ENCODE measurements around the gene RAB29. TPM values are rescaled to one million over a fixed set of nuclear protein-coding genes. Genes with fewer than 3 reads are reported as not detected.

The RAB29 gene
- total RNA-seq, 8 experiments from 2014 or later = 1.6 to 26.2 (median 6.6) TPM

DNA sequence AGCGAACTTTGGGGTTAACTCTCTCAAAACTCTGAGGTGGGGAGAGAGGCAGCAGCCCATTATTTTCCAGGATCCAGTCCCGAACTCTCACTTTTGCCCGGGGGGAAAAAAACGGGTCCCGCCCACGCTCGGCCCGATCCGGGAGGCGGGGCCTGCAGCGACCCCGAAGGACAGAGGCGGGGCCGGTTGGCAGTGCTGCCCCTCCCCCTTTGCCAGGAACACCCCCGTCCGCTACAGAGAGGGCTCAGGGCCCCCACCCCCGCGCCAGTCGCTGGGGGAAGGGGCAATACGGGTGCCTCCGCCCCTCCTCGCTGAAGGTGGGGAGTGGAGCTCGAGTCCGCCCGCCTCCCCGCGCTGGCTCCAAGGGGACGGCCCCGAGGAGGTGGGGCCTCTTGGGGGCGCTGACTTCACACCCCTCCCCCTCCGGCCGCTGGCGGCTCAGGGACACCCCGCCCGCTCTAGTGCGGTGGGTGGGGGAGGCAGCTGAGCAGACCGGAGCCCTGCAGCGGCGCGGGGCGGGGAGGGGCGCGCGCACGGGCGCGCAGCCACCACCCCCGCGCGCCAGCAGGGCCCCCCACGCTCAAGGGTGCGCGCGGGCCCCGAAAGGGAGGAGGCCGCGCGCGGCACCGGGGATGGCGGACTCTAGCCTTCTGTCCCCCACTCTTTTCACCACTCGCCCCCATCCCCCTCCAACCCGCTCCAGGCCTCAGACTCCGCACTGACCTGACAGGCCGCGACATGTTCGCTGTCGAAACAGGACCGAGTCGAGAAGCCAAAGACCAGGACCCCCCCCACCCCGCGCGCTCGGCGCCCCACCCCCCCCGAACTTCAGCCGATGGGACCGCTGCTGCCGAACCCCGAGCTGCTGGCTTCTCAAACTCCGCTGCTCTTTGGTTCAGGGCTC is 25.8 kb downstream of the RAB29 start:
- in situ Hi-C loops (cut with MboI; ENCODE audit: low pct_unique_long_range_greater_than_20kb in 2 of 9, low sequenced_read_pairs in 9 of 9, unreplicated experiment in 9 of 9) = no loop called here
- 0% methylated on average over 1 to 3 of the region's 81 CpGs; no CpG with 5 or more reads in 7 of the 10 experiments for WGBS, 10 experiments

DNA sequence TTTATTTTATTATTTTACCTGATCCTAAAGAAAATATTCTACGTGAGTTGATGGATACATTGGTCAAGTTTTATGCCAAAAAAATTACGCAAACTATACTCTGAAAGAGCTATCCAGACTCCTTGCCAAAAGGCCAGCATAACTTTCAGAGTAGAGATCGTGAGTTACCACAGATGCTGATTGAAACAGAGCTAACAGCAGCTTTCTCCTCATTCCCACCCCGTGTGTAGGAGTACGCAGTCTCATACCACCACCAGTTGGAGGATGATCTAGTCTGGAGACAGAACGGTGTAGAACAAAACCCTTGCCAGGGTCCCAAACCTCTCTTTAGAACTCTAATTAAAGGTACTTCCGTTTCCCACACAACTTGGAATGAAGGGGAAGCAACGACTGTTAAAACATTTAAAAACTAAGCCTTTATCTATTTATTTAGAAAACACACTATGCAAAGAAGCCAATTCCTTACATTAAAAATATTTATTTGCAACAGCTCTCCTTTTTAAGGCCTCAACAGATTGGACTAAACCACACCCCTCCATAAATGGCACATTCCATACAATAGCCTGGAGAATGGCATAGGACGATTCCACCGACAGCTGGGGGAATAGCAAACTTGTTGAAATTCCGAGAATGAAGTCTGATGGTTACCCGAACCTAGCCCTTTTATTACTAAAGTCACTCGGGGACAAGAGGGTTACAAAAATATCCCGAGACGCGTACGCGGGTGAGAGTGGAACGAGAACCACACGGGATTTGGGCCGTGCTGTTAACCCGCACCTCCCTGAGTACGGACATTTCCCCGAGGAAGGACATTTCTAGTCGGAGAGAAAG is 26.7 kb downstream of the RAB29 start:
- Histone ChIP-seq H3K4me1 (replicated peaks in 1 of 2) (peaks cover 5 to 19% of the 10 kb centered on the region in 2 donors), H3K4me3 (peak overlapping the region; percentile 52 to 94 (median 67)), H3K27ac (peak overlapping the region; percentile 86 to 94)
- peak; percentile 28 to 48 (median 42) for ATAC-seq (replicated peaks in 6 of 8)
- 0 to 36% (median 2%) methylated on average over 3 to 25 of the region's 25 CpGs for WGBS, 10 experiments
- in situ Hi-C loops (cut with MboI; ENCODE audit: low pct_unique_long_range_greater_than_20kb in 2 of 9, low sequenced_read_pairs in 9 of 9, unreplicated experiment in 9 of 9) = no loop called here

More for the DNA sequence above, 25.8 kb downstream of the RAB29 start:
- ATAC-seq (replicated peaks in 6 of 8) = peak; percentile 74 to 86 (median 80)
- Histone ChIP-seq H3K27ac (peak overlapping the region; percentile 86 to 94), H3K4me3 (peak overlapping the region; percentile 52 to 94 (median 67)), H3K4me1 (replicated peaks in 1 of 2) (peaks cover 5 to 19% of the 10 kb centered on the region in 2 donors)

DNA sequence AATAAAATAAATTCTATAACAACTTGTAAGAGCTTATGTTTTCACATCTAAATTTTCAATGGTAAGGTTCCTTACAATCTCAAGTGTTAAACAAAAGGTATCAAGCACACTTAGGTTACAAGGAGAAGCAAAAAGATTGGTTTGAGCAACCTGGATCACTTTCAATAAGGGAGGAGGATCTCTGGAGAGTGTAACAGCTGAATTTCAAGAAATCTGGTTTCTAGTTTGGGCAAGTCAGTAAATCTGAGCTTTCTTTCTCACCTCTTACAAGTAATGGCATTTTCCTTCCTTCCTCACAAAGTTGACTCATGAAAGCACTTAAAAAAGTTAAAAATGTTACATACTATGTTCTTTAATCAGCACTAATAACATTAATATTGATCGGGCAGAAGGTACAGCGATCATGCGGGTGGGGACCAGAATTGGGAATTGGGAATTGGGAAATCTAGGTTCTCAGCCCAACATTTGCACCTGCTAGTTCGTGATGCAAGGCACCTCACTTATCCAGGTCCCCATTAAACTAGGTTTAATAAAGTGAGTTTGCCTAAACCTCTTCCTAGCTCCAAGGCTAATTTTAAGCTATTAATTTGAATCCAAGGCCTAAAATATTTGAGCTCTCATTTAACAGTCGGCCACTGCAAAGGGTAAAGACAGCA is 28.4 kb downstream of the RAB29 start:
- Histone ChIP-seq H3K27ac (no peak overlapping the region), H3K4me1 (replicated peaks in 1 of 2) (peaks cover 5 to 19% of the 10 kb centered on the region in 2 donors), H3K4me3 (no peak overlapping the region)
- in situ Hi-C loops (cut with MboI; ENCODE audit: low pct_unique_long_range_greater_than_20kb in 2 of 9, low sequenced_read_pairs in 9 of 9, unreplicated experiment in 9 of 9) = no loop called here
- ATAC-seq (replicated peaks in 6 of 8) = no peak
- WGBS, 10 experiments = 40 to 100% (median 69%) methylated on average over 1 to 5 of the region's 5 CpGs; no CpG with 5 or more reads in 2 of the 10 experiments

DNA sequence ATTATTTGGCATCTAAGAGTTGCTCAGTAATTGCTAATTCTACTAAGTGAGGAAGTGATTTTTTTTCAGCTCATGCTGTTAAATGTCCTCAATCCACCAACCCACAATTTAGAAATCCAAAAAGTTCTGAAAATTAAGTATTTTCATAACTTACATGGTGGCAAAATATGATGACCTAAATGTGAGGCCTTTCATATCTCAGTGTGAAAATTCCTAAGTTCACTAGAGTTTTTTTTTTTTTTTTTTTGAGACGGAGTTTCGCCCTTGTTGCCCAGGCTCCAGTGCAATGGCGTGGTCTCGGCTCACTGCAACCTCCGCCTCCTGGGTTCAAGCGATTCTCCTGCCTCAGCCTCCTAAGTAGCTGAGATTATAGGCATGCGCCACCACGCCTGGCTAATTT is 30.9 kb downstream of the RAB29 start:
- Histone ChIP-seq H3K4me1 (replicated peaks in 1 of 2) (peaks cover 5 to 19% of the 10 kb centered on the region in 2 donors), H3K27ac (no peak overlapping the region), H3K4me3 (no peak overlapping the region)
- in situ Hi-C loops (cut with MboI; ENCODE audit: low pct_unique_long_range_greater_than_20kb in 2 of 9, low sequenced_read_pairs in 9 of 9, unreplicated experiment in 9 of 9) = no loop called here
- ATAC-seq (replicated peaks in 6 of 8) = no peak
- 89 to 100% (median 98%) methylated on average over 1 to 6 of the region's 8 CpGs; no CpG with 5 or more reads in 2 of the 10 experiments for WGBS, 10 experiments

DNA sequence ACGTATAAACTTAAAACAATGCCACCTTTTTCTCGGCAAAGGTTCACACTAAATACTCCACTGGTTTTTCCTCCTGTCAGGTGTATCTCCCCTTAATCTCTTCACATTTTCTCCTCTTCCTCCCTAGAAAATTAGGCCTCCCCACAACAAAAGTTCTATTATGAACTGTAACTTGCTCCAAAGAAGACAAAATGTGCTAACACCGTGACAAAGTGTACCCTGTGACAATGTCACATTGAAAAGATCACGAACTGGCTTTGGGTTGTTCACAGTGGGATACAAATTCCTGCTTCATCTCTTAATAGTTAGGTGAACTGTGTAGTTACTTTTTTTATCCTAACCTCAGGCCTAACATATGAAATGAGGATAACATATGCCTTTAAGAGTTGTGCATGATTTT is 31.3 kb downstream of the RAB29 start:
- no peak overlapping the region for H3K4me3 ChIP-seq
- in situ Hi-C loops (cut with MboI; ENCODE audit: low pct_unique_long_range_greater_than_20kb in 2 of 9, low sequenced_read_pairs in 9 of 9, unreplicated experiment in 9 of 9) = no loop called here
- peaks cover 5 to 19% of the 10 kb centered on the region in 2 donors for H3K4me1 ChIP-seq (replicated peaks in 1 of 2)
- no peak overlapping the region for H3K27ac ChIP-seq
- 25 to 76% (median 45%) methylated on average over 1 to 4 of the region's 4 CpGs for WGBS, 10 experiments
- ATAC-seq (replicated peaks in 6 of 8) = no peak

DNA sequence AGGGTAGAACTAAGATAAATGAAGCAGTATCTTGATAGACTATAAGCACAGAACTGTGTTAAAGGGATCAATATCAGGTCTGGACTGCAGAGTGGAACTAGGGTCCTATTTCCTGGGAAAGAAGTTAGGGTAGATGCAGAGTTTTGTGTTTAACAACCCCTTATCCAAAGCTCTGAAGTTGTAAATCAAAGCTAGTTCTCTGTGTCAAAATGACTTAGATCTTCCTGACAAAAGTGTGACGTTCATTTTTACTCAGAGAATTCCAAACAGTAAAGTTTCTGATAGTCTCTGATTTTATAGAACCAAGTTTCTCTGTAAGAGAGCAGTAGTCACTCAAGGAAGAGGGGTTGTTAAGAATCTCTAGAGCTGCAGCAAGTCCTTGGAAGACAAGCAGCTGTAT is 33.6 kb downstream of the RAB29 start:
- no peak overlapping the region for H3K27ac ChIP-seq
- H3K4me1 ChIP-seq (replicated peaks in 1 of 2) = peaks cover 0 to 3% of the 10 kb centered on the region in 2 donors
- WGBS, 10 experiments = 11 to 100% (median 100%) methylated on average over 1 of the region's 1 CpG; no CpG with 5 or more reads in 1 of the 10 experiments
- in situ Hi-C loops (cut with MboI; ENCODE audit: low pct_unique_long_range_greater_than_20kb in 2 of 9, low sequenced_read_pairs in 9 of 9, unreplicated experiment in 9 of 9) = no loop called here
- no peak overlapping the region for H3K4me3 ChIP-seq
- no peak for ATAC-seq (replicated peaks in 6 of 8)

DNA sequence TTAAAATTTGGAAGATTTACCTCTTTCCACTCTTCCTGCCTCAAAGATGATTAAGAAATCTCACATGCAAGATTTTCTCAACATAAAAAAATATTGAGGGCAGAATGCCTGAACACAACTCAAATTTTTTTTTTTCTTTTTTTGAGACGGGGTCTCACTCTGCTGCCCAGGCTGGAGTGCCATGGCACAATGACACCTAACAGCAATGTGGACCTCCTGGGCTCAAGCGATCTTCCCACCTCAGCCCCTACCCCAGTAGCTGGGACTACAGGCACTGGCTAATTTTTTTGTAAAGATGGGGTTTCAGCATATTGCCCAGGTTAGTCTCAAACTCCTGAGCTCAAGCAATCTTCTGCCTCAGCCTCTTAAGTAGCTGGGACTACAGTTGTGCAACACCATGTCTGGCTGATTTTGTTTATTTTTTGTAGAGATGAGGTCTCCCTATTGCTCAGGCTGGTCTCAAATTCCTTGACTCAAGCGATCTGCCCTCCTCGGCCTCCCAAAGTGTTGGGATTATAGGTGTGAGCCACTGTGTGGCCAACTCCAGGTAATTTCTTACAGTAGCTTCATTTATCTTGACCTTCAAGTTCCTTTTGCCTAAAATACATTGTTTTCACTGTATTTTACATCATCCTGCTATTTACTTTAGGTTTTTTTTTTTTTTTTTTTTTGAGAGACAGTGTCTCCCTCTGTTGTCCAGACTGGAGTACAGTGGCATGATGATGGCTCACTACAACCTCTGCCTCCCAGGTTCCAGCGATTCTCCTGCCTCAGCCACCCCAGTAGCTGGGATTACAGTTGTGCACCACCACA is 35.7 kb downstream of the RAB29 start:
- peak in 2 of 8 experiments; percentile 28 to 32 for ATAC-seq (replicated peaks in 6 of 8)
- 50 to 100% (median 76%) methylated on average over 2 to 4 of the region's 5 CpGs for WGBS, 10 experiments
- H3K4me1 ChIP-seq (replicated peaks in 1 of 2) = no peaks in the 10 kb centered on the region
- no peak overlapping the region for H3K4me3 ChIP-seq
- in situ Hi-C loops (cut with MboI; ENCODE audit: low pct_unique_long_range_greater_than_20kb in 2 of 9, low sequenced_read_pairs in 9 of 9, unreplicated experiment in 9 of 9) = no loop called here
- no peak overlapping the region for H3K27ac ChIP-seq

DNA sequence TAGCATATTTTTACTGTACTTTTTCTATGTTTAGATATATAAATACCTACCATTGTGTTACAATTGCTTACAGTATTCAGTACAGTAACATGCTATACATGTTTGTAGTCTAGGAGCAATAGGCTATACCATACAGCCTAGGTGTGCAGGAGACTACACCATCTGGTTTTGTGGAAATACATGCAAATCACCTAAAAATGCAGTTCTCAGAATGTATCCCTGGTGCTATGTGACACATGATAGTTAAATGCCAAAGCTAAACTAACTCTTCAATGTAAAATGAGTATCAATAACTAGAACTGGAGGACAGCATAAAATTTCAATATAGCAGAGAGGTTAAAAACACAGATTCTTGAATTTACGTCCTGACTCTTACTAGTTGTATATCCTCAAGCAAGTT is 40.1 kb downstream of the RAB29 start:
- 83 to 100% (median 100%) methylated on average over 1 of the region's 1 CpG; no CpG with 5 or more reads in 1 of the 10 experiments for WGBS, 10 experiments
- Histone ChIP-seq H3K27ac (no peak overlapping the region), H3K4me3 (no peak overlapping the region), H3K4me1 (replicated peaks in 1 of 2) (no peaks in the 10 kb centered on the region)
- in situ Hi-C loops (cut with MboI; ENCODE audit: low pct_unique_long_range_greater_than_20kb in 2 of 9, low sequenced_read_pairs in 9 of 9, unreplicated experiment in 9 of 9) = no loop called here
- no peak for ATAC-seq (replicated peaks in 6 of 8)

DNA sequence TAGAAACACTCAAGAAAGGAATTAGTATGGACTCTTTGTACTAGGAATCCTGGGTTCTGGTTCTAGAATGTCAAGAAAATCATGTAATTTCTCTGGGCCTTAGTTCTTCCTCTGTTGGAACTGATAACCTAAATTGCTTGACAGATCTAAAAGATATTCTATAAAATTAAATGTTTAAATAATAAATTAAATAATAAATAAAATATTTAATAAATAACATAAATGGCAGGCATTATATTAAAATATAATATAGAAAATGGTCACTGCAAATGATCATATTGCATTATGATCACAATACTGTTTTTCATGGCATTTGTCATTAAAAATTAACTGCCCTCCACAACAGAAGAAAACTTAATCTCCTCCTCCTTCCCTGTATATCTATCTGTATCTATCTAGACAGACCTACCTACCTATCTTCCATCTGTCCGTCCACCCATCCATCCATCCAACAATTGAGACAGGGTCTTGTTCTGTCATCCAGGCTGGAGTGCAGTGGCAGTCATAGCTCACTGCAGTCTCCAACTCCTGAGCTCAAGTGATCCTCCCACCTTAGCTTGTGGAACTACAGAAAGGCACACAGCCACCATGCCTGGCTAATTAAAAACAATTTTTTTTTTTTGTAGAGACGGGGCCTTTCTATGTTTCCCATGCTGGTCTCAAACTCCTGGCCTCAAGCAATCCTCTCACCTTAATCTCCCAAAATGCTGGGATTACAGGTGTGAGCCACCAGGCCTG is 41.7 kb downstream of the RAB29 start:
- WGBS, 10 experiments = 59 to 100% (median 80%) methylated on average over 1 to 2 of the region's 2 CpGs; no CpG with 5 or more reads in 1 of the 10 experiments
- ATAC-seq (replicated peaks in 6 of 8) = no peak
- in situ Hi-C loops (cut with MboI; ENCODE audit: low pct_unique_long_range_greater_than_20kb in 2 of 9, low sequenced_read_pairs in 9 of 9, unreplicated experiment in 9 of 9) = no loop called here
- H3K4me1 ChIP-seq (replicated peaks in 1 of 2) = no peaks in the 10 kb centered on the region
- no peak overlapping the region for H3K4me3 ChIP-seq
- no peak overlapping the region for H3K27ac ChIP-seq

DNA sequence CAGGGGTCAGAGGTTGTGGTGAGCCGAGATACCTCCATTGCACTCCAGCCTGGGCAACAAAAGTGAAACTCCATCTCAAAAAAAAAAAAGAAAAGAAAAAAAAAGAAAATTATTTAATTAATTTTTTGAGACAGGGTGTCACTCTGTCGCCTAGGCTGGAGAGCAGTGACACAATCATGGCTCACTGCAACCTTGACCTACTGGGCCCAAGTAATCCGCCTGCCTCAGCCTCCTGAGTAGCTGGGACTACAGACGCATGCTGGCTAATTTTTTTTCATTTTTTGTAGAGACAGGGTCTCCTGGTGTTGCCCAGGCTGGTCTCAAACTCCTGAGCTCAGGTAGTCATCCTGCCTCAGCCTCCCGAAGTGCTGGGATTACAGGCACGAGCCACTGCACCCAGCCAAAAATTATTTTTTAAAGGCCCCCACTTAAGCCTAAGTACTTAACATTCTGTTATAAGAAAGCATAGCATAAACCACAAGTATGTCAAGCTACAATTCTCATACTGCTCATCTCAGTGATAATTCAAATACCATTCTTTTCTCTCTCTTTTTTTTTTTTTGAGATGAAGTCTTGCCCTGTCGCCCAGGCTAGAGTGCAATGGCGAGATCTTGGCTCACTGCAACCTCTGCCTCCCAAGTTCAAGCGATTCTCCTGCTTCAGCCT is 45.2 kb downstream of the RAB29 start:
- in situ Hi-C loops (cut with MboI; ENCODE audit: low pct_unique_long_range_greater_than_20kb in 2 of 9, low sequenced_read_pairs in 9 of 9, unreplicated experiment in 9 of 9) = no loop called here
- H3K4me3 ChIP-seq = no peak overlapping the region
- H3K27ac ChIP-seq = no peak overlapping the region
- 89 to 100% (median 96%) methylated on average over 1 to 8 of the region's 9 CpGs for WGBS, 10 experiments
- H3K4me1 ChIP-seq (replicated peaks in 1 of 2) = no peaks in the 10 kb centered on the region
- ATAC-seq (replicated peaks in 6 of 8) = no peak

DNA sequence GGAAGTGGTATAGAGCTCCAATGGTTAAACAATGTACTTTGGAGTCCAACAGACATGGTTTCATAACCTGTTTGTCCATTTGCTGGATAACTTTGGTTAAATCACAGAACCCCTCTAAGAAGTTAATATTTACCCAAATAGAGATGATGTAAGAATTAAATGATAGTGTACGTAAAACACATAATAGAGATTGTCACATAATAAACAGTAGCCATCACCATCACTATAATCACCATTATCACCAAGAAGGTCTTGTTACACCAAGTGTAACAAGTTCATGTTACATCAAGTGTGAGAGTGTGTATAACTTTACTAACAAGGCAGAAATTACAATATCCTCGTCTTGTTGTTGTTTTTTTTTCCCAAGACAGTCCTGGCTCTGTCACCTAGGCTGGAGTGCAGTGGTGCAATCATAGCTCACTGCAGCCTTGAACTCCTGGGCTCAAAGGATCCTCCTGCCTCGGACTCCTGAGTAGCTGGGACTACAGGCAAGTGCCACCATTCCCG is 48.6 kb downstream of the RAB29 start:
- ATAC-seq (replicated peaks in 6 of 8) = no peak
- H3K4me1 ChIP-seq (replicated peaks in 1 of 2) = no peaks in the 10 kb centered on the region
- no peak overlapping the region for H3K4me3 ChIP-seq
- WGBS, 10 experiments = 66 to 100% (median 91%) methylated on average over 1 to 4 of the region's 4 CpGs
- no peak overlapping the region for H3K27ac ChIP-seq
- in situ Hi-C loops (cut with MboI; ENCODE audit: low pct_unique_long_range_greater_than_20kb in 2 of 9, low sequenced_read_pairs in 9 of 9, unreplicated experiment in 9 of 9) = no loop called here
